Panc1 (cell line): ENCODE data around the gene ANP32A.
"Not testable (repeated sequence)": the region's sequence is repeated elsewhere in the genome, so short reads cannot be mapped to it uniquely, and the experiment has no call there.

ENCODE experiments used
- CTCF ChIP-seq: fragments of 450-650 bp; IDR thresholded peaks from 2 replicates; pipeline ENCODE4 v1.5.1; 2017; ENCODE audit warnings: mild to moderate bottlenecking
- POLR2AphosphoS5 ChIP-seq: IDR thresholded peaks from 2 replicates; pipeline ENCODE4 v1.6.1; 2012; ENCODE audit warnings: mild to moderate bottlenecking, low read depth, low read length, moderate library complexity
- REST ChIP-seq, 2 experiments: IDR thresholded peaks; 2 replicates each; pipeline ENCODE4 v1.6.1; 2011 to 2012; ENCODE audit warnings: low read depth in 2 of 2, control low read depth in 1 of 2, low read length in 1 of 2, mild to moderate bottlenecking in 1 of 2, moderate library complexity in 1 of 2; ENCODE audit not compliant: insufficient read depth in 1 of 2
- SIN3A ChIP-seq: IDR thresholded peaks from 2 replicates; pipeline ENCODE4 v1.6.1; 2012; ENCODE audit warnings: low read depth, mild to moderate bottlenecking, low read length, moderate library complexity, borderline replicate concordance; ENCODE audit not compliant: insufficient read depth

- not testable (repeated sequence) for TF ChIP-seq CTCF; POLR2AphosphoS5; REST (IDR thresholded peaks at IDR 0.05; ENCODE audit: insufficient read depth in 1 of 2, low read depth in 2 of 2, low read length in 1 of 2); SIN3A
Measured at GRCh38 chr15:68858666-68859065, 38.0 kb upstream of the ANP32A start.
